ENCODE data around the gene RAD18.

Gene RAD18

DNA sequence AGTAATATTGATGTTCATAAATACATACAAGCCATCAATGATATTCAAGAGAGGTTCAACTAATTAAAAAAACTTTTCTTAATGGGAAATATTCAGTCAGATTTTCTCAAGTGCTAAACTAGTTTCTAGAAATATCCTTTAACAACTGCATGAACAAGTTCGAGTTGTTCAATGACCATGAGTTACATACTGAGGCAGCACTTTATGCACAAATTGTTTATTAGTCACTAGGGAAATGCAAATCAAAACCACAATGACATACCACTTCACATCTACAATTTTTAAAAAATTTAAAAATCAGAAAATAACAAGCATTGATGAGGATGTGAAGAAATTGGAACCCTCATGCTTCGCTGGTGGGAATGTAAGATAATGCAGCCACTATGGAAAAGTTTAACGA is 62.4 kb downstream of the RAD18 start:
- H3K4me2 ChIP-seq (ENCODE audit: low read length) = no peak overlapping the region
- H3K14ac ChIP-seq (ENCODE audit: low read length) = no peak overlapping the region
- no peaks in the 10 kb centered on the region for H3K27me3 ChIP-seq (ENCODE audit: insufficient read depth, low read length)
- H4K8ac ChIP-seq (ENCODE audit: low read depth, low read length) = no peak overlapping the region
- H3K4me1 ChIP-seq (ENCODE audit: control insufficient read depth in 1 of 2, insufficient read depth in 2 of 2, low read length in 2 of 2) = no peaks in the 10 kb centered on the region
- H3K27ac ChIP-seq (ENCODE audit: low read depth, low read length) = no peak overlapping the region
- DNase-seq = peak in 1 of 2 donors; percentile 25
- no peak overlapping the region for H2BK12ac ChIP-seq (ENCODE audit: low read length)
- H3K18ac ChIP-seq (ENCODE audit: low read length) = no peak overlapping the region
- H3K36me3 ChIP-seq (ENCODE audit: control insufficient read depth in 1 of 2, insufficient read depth in 2 of 2, low read length in 2 of 2) = peaks cover 0 to 3% of the 10 kb centered on the region in 2 experiments
- H2AK5ac ChIP-seq (ENCODE audit: low read length) = no peak overlapping the region
- no peak overlapping the region for H3K4ac ChIP-seq (ENCODE audit: low read depth, low read length)
- no peak overlapping the region for H2BK5ac ChIP-seq (ENCODE audit: low read depth, low read length, poor library complexity)
- H2AFZ ChIP-seq (ENCODE audit: insufficient read depth, low read length, poor library complexity) = no peak overlapping the region
- no peak overlapping the region for H3K9ac ChIP-seq (ENCODE audit: low read length)
- no peaks in the 10 kb centered on the region for H3K79me1 ChIP-seq (ENCODE audit: low read length)
- H4K91ac ChIP-seq (ENCODE audit: low read depth, low read length) = no peak overlapping the region
- no CpG with 5 or more reads among the region's 3 CpGs for WGBS (ENCODE audit: extremely low coverage, insufficient coverage, insufficient read length)
- H4K12ac ChIP-seq (ENCODE audit: low read depth, low read length) = no peak overlapping the region
- no peaks in the 10 kb centered on the region for H3K9me3 ChIP-seq (ENCODE audit: insufficient read depth, low read depth, low read length)
- H2BK120ac ChIP-seq (ENCODE audit: insufficient read depth, low read length, poor library complexity) = no peak overlapping the region
- no peaks in the 10 kb centered on the region for H3K79me2 ChIP-seq (ENCODE audit: control insufficient read depth, insufficient read depth, low read length, poor library complexity)
- no peak overlapping the region for H3K4me3 ChIP-seq (ENCODE audit: low read depth, low read length)
- no peak overlapping the region for H3K23ac ChIP-seq (ENCODE audit: low read length)

DNA sequence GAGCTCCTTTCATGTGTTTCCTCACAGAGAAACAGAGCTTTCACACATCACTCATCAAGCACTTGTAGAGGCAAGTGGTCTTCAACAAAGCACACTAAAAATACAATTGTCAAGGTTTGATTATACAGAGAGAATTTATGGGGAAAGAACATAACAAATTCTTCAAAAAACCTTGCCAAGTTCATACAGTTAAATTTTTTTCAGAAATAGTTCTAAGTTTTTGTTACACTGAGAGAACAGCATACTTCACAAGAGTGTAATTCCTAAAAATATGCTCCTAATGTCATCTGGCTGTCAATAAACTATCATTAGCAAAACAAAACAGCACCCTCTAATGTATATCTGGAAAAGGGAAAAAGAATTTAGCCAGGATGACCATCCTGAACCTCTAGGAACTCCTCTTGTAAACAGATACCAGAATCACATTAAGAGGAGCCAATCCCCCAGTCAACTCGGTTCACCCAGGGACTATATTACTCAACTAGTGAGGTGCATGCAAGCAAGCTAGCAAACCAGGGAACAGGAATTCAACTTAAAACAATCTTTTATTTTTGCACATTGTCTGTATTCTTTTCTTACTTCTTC is 63.3 kb downstream of the RAD18 start:
- H3K14ac ChIP-seq (ENCODE audit: low read length) = no peak overlapping the region
- no peak overlapping the region for H2BK120ac ChIP-seq (ENCODE audit: insufficient read depth, low read length, poor library complexity)
- no peak overlapping the region for H3K27ac ChIP-seq (ENCODE audit: low read depth, low read length)
- no peak overlapping the region for H3K18ac ChIP-seq (ENCODE audit: low read length)
- no peak overlapping the region for H2BK5ac ChIP-seq (ENCODE audit: low read depth, low read length, poor library complexity)
- no peak for DNase-seq
- H4K8ac ChIP-seq (ENCODE audit: low read depth, low read length) = no peak overlapping the region
- no peak overlapping the region for H3K9ac ChIP-seq (ENCODE audit: low read length)
- H3K4ac ChIP-seq (ENCODE audit: low read depth, low read length) = no peak overlapping the region
- no CpG with 5 or more reads among the region's 1 CpG for WGBS (ENCODE audit: extremely low coverage, insufficient coverage, insufficient read length)
- no peaks in the 10 kb centered on the region for H3K27me3 ChIP-seq (ENCODE audit: insufficient read depth, low read length)
- H3K4me1 ChIP-seq (ENCODE audit: control insufficient read depth in 1 of 2, insufficient read depth in 2 of 2, low read length in 2 of 2) = no peaks in the 10 kb centered on the region
- no peak overlapping the region for H3K23ac ChIP-seq (ENCODE audit: low read length)
- H2AFZ ChIP-seq (ENCODE audit: insufficient read depth, low read length, poor library complexity) = no peak overlapping the region
- no peak overlapping the region for H3K4me3 ChIP-seq (ENCODE audit: low read depth, low read length)
- peaks cover 0 to 3% of the 10 kb centered on the region in 2 experiments for H3K36me3 ChIP-seq (ENCODE audit: control insufficient read depth in 1 of 2, insufficient read depth in 2 of 2, low read length in 2 of 2)
- H3K79me1 ChIP-seq (ENCODE audit: low read length) = no peaks in the 10 kb centered on the region
- H3K9me3 ChIP-seq (ENCODE audit: insufficient read depth, low read depth, low read length) = no peaks in the 10 kb centered on the region
- H4K12ac ChIP-seq (ENCODE audit: low read depth, low read length) = no peak overlapping the region
- no peak overlapping the region for H2AK5ac ChIP-seq (ENCODE audit: low read length)
- H3K4me2 ChIP-seq (ENCODE audit: low read length) = no peak overlapping the region
- no peak overlapping the region for H4K91ac ChIP-seq (ENCODE audit: low read depth, low read length)
- H3K79me2 ChIP-seq (ENCODE audit: control insufficient read depth, insufficient read depth, low read length, poor library complexity) = no peaks in the 10 kb centered on the region
- H2BK12ac ChIP-seq (ENCODE audit: low read length) = no peak overlapping the region

DNA sequence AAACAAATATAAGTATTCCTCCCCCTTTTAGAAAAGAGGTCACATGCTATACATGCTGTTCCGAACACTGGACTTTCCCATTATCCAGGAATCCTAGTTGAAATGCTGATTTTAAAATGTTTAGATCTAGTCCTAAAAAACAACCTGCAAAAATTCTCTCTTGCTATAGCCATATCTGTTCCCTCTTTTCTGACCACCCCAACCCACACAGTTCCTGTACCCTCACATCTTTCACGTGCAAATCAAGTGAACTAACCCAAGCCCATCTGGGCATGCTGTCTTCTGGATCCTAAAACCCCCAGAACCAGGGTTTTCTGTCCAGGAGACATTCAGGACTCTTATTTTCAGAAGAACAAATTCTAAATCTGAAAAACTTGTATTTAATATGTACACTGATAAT is 67.4 kb downstream of the RAD18 start:
- no peaks in the 10 kb centered on the region for H3K9me3 ChIP-seq (ENCODE audit: insufficient read depth, low read depth, low read length)
- no peak overlapping the region for H2BK5ac ChIP-seq (ENCODE audit: low read depth, low read length, poor library complexity)
- no peak overlapping the region for H4K8ac ChIP-seq (ENCODE audit: low read depth, low read length)
- H3K79me1 ChIP-seq (ENCODE audit: low read length) = no peaks in the 10 kb centered on the region
- no peak overlapping the region for H4K91ac ChIP-seq (ENCODE audit: low read depth, low read length)
- H2AFZ ChIP-seq (ENCODE audit: insufficient read depth, low read length, poor library complexity) = no peak overlapping the region
- no peak overlapping the region for H2BK120ac ChIP-seq (ENCODE audit: insufficient read depth, low read length, poor library complexity)
- H3K14ac ChIP-seq (ENCODE audit: low read length) = no peak overlapping the region
- H3K36me3 ChIP-seq (ENCODE audit: control insufficient read depth in 1 of 2, insufficient read depth in 2 of 2, low read length in 2 of 2) = peaks cover 0 to 3% of the 10 kb centered on the region in 2 experiments
- H3K4me1 ChIP-seq (ENCODE audit: control insufficient read depth in 1 of 2, insufficient read depth in 2 of 2, low read length in 2 of 2) = no peaks in the 10 kb centered on the region
- no peak overlapping the region for H3K27ac ChIP-seq (ENCODE audit: low read depth, low read length)
- H3K4ac ChIP-seq (ENCODE audit: low read depth, low read length) = no peak overlapping the region
- H2AK5ac ChIP-seq (ENCODE audit: low read length) = no peak overlapping the region
- no CpG with 5 or more reads among the region's 2 CpGs for WGBS (ENCODE audit: extremely low coverage, insufficient coverage, insufficient read length)
- no peaks in the 10 kb centered on the region for H3K79me2 ChIP-seq (ENCODE audit: control insufficient read depth, insufficient read depth, low read length, poor library complexity)
- H3K27me3 ChIP-seq (ENCODE audit: insufficient read depth, low read length) = no peaks in the 10 kb centered on the region
- H3K23ac ChIP-seq (ENCODE audit: low read length) = no peak overlapping the region
- H3K4me2 ChIP-seq (ENCODE audit: low read length) = no peak overlapping the region
- H3K9ac ChIP-seq (ENCODE audit: low read length) = no peak overlapping the region
- H4K12ac ChIP-seq (ENCODE audit: low read depth, low read length) = no peak overlapping the region
- no peak overlapping the region for H3K18ac ChIP-seq (ENCODE audit: low read length)
- DNase-seq = no peak
- H2BK12ac ChIP-seq (ENCODE audit: low read length) = no peak overlapping the region
- H3K4me3 ChIP-seq (ENCODE audit: low read depth, low read length) = no peak overlapping the region

DNA sequence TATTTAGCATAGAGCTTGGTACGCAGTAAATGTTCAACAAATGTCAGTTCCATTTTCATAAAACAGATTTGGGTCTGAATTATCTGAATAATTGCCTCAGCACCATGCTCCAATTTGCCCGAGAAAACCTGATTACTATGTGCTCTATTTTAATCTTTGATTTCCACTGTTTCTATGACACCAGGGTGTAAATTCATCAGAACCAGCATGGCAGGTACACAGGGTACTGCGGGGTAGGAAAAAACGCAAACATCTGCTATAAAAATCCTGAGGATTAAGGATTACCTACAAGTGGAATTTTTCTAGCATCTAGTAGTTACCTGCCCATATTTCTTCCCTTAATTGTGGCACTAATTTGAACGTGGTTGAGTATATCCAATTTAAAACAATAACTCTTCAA is 70.3 kb downstream of the RAD18 start:
- no peaks in the 10 kb centered on the region for H3K9me3 ChIP-seq (ENCODE audit: insufficient read depth, low read depth, low read length)
- H3K23ac ChIP-seq (ENCODE audit: low read length) = no peak overlapping the region
- no peak overlapping the region for H3K27ac ChIP-seq (ENCODE audit: low read depth, low read length)
- no peaks in the 10 kb centered on the region for H3K79me1 ChIP-seq (ENCODE audit: low read length)
- no peak overlapping the region for H3K14ac ChIP-seq (ENCODE audit: low read length)
- H4K12ac ChIP-seq (ENCODE audit: low read depth, low read length) = no peak overlapping the region
- peaks cover 0 to under 1% of the 10 kb centered on the region in 2 experiments for H3K4me1 ChIP-seq (ENCODE audit: control insufficient read depth in 1 of 2, insufficient read depth in 2 of 2, low read length in 2 of 2)
- no peak overlapping the region for H3K4ac ChIP-seq (ENCODE audit: low read depth, low read length)
- H3K79me2 ChIP-seq (ENCODE audit: control insufficient read depth, insufficient read depth, low read length, poor library complexity) = no peaks in the 10 kb centered on the region
- H2AFZ ChIP-seq (ENCODE audit: insufficient read depth, low read length, poor library complexity) = no peak overlapping the region
- no peak overlapping the region for H2BK120ac ChIP-seq (ENCODE audit: insufficient read depth, low read length, poor library complexity)
- WGBS (ENCODE audit: extremely low coverage, insufficient coverage, insufficient read length) = no CpG with 5 or more reads among the region's 5 CpGs
- no peak overlapping the region for H3K9ac ChIP-seq (ENCODE audit: low read length)
- no peak overlapping the region for H4K91ac ChIP-seq (ENCODE audit: low read depth, low read length)
- no peak overlapping the region for H2BK12ac ChIP-seq (ENCODE audit: low read length)
- H3K4me3 ChIP-seq (ENCODE audit: low read depth, low read length) = no peak overlapping the region
- no peak overlapping the region for H3K18ac ChIP-seq (ENCODE audit: low read length)
- H3K4me2 ChIP-seq (ENCODE audit: low read length) = no peak overlapping the region
- H3K36me3 ChIP-seq (ENCODE audit: control insufficient read depth in 1 of 2, insufficient read depth in 2 of 2, low read length in 2 of 2) = peaks cover 0 to 5% of the 10 kb centered on the region in 2 experiments
- no peak overlapping the region for H2BK5ac ChIP-seq (ENCODE audit: low read depth, low read length, poor library complexity)
- H2AK5ac ChIP-seq (ENCODE audit: low read length) = no peak overlapping the region
- DNase-seq = peak in 1 of 2 donors; percentile 37
- H3K27me3 ChIP-seq (ENCODE audit: insufficient read depth, low read length) = no peaks in the 10 kb centered on the region
- no peak overlapping the region for H4K8ac ChIP-seq (ENCODE audit: low read depth, low read length)
